ENCODE results near the gene ATP5MC2. TPM values are rescaled to one million over a fixed set of nuclear protein-coding genes. Genes with fewer than 3 reads are reported as not detected.

Gene ATP5MC2
- polyA plus RNA-seq, 1 donor from 2014 or later, result 331 TPM

GRCh38 chr12:53664191-53664590 lies 11.7 kb downstream of the ATP5MC2 start:
- H3K9ac ChIP-seq (ENCODE audit: low read length), result no peak overlapping the region
- no peaks in the 10 kb centered on the region for H3F3A ChIP-seq (ENCODE audit: insufficient read depth, low read length, poor library complexity, severe bottlenecking)
- no peaks in the 10 kb centered on the region for H4K20me1 ChIP-seq (ENCODE audit: insufficient read depth)
- H3K4me3 ChIP-seq (ENCODE audit: low read length), result no peak overlapping the region
- no peaks in the 10 kb centered on the region for H3K9me2 ChIP-seq (ENCODE audit: insufficient read depth, low read length)
- no peaks in the 10 kb centered on the region for H3K27me3 ChIP-seq (ENCODE audit: insufficient read depth, low read depth, low read length)
- no peak overlapping the region for H3K27ac ChIP-seq (ENCODE audit: low read length)
- H2AFZ ChIP-seq (ENCODE audit: low read depth, low read length), result no peak overlapping the region
- H3K9me3 ChIP-seq (ENCODE audit: low read length), result no peaks in the 10 kb centered on the region
- no peak for TF ChIP-seq RAD21 (conservative IDR thresholded peaks at IDR 0.05)
- TF ChIP-seq TAF1 (IDR thresholded peaks at IDR 0.05; ENCODE audit: low read depth), result no peak
- no peak for TF ChIP-seq EP300 (conservative IDR thresholded peaks at IDR 0.05; ENCODE audit: poor library complexity, severe bottlenecking)
- no peak for TF ChIP-seq EZH2 (IDR thresholded peaks at IDR 0.05; ENCODE audit: borderline replicate concordance, insufficient read depth, low read length, poor library complexity, severe bottlenecking)
- TF ChIP-seq SMC3 (conservative IDR thresholded peaks at IDR 0.05; ENCODE audit: poor library complexity), result no peak
- TF ChIP-seq MXI1 (conservative IDR thresholded peaks at IDR 0.05; ENCODE audit: poor library complexity, severe bottlenecking), result no peak
- TF ChIP-seq, protein P1, sequence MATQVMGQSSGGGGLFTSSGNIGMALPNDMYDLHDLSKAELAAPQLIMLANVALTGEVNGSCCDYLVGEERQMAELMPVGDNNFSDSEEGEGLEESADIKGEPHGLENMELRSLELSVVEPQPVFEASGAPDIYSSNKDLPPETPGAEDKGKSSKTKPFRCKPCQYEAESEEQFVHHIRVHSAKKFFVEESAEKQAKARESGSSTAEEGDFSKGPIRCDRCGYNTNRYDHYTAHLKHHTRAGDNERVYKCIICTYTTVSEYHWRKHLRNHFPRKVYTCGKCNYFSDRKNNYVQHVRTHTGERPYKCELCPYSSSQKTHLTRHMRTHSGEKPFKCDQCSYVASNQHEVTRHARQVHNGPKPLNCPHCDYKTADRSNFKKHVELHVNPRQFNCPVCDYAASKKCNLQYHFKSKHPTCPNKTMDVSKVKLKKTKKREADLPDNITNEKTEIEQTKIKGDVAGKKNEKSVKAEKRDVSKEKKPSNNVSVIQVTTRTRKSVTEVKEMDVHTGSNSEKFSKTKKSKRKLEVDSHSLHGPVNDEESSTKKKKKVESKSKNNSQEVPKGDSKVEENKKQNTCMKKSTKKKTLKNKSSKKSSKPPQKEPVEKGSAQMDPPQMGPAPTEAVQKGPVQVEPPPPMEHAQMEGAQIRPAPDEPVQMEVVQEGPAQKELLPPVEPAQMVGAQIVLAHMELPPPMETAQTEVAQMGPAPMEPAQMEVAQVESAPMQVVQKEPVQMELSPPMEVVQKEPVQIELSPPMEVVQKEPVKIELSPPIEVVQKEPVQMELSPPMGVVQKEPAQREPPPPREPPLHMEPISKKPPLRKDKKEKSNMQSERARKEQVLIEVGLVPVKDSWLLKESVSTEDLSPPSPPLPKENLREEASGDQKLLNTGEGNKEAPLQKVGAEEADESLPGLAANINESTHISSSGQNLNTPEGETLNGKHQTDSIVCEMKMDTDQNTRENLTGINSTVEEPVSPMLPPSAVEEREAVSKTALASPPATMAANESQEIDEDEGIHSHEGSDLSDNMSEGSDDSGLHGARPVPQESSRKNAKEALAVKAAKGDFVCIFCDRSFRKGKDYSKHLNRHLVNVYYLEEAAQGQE (IDR thresholded peaks at IDR 0.05; ENCODE audit: borderline replicate concordance), result no peak
- TF ChIP-seq POLR2AphosphoS5 (IDR thresholded peaks at IDR 0.05), result no peak
- no peak for TF ChIP-seq CTCF (IDR thresholded peaks at IDR 0.05; ENCODE audit: poor library complexity, severe bottlenecking)
- H3K4me2 ChIP-seq (ENCODE audit: low read length), result no peak overlapping the region
- H3K36me3 ChIP-seq (ENCODE audit: insufficient read depth, low read length), result no peaks in the 10 kb centered on the region
- no peaks in the 10 kb centered on the region for H3K79me2 ChIP-seq (replicated peaks; ENCODE audit: insufficient read depth, low read length)

DNA sequence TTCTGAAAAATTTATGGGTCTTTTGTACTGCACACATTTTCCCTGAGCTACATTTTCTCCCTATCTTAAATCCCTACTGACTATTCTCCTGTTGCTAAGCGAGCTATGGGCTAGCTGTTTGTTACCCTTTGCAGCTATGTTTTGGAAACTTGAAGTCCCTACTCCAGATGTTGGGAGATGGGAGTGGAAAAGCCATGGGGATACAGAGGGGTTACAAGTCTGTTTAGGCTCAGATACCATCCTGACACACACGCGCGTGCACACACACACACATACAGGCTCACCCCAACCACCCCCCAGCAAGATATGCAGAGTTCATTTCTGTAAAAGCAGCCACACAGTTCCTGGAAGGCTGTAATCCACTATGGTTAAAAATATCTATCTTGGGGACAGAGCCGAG lies 15.8 kb downstream of the ATP5MC2 start:
- no peak overlapping the region for H3K27ac ChIP-seq (ENCODE audit: low read length)

More for the DNA sequence above, 15.8 kb downstream of the ATP5MC2 start:
- no peaks in the 10 kb centered on the region for H3K36me3 ChIP-seq (ENCODE audit: insufficient read depth, low read length)
- H4K20me1 ChIP-seq (ENCODE audit: insufficient read depth), result no peaks in the 10 kb centered on the region
- no peaks in the 10 kb centered on the region for H3F3A ChIP-seq (ENCODE audit: insufficient read depth, low read length, poor library complexity, severe bottlenecking)
- no peaks in the 10 kb centered on the region for H3K27me3 ChIP-seq (ENCODE audit: insufficient read depth, low read depth, low read length)
- no peaks in the 10 kb centered on the region for H3K9me3 ChIP-seq (ENCODE audit: low read length)
- no peaks in the 10 kb centered on the region for H3K9me2 ChIP-seq (ENCODE audit: insufficient read depth, low read length)
- no peak overlapping the region for H3K9ac ChIP-seq (ENCODE audit: low read length)
- H3K79me2 ChIP-seq (replicated peaks; ENCODE audit: insufficient read depth, low read length), result no peaks in the 10 kb centered on the region
- H2AFZ ChIP-seq (ENCODE audit: low read depth, low read length), result no peak overlapping the region
- no peak for TF ChIP-seq CTCF (IDR thresholded peaks at IDR 0.05; ENCODE audit: poor library complexity, severe bottlenecking)
- TF ChIP-seq RAD21 (conservative IDR thresholded peaks at IDR 0.05), result no peak
- TF ChIP-seq TAF1 (IDR thresholded peaks at IDR 0.05; ENCODE audit: low read depth), result no peak
- no peak overlapping the region for H3K4me3 ChIP-seq (ENCODE audit: low read length)
- H3K4me2 ChIP-seq (ENCODE audit: low read length), result no peak overlapping the region

All from neural cell (in vitro differentiated cells).